ENCODE data around the gene C10orf95. TPM values are rescaled to one million over a fixed set of nuclear protein-coding genes. Genes with fewer than 3 reads are reported as not detected.

C10orf95 gene
- total and polyA plus RNA-seq, 2 of the 13 experiments (the other 11 are each of a cell fraction or from before 2014, with no cell fraction given), result 0.05 to 0.07 TPM

DNA sequence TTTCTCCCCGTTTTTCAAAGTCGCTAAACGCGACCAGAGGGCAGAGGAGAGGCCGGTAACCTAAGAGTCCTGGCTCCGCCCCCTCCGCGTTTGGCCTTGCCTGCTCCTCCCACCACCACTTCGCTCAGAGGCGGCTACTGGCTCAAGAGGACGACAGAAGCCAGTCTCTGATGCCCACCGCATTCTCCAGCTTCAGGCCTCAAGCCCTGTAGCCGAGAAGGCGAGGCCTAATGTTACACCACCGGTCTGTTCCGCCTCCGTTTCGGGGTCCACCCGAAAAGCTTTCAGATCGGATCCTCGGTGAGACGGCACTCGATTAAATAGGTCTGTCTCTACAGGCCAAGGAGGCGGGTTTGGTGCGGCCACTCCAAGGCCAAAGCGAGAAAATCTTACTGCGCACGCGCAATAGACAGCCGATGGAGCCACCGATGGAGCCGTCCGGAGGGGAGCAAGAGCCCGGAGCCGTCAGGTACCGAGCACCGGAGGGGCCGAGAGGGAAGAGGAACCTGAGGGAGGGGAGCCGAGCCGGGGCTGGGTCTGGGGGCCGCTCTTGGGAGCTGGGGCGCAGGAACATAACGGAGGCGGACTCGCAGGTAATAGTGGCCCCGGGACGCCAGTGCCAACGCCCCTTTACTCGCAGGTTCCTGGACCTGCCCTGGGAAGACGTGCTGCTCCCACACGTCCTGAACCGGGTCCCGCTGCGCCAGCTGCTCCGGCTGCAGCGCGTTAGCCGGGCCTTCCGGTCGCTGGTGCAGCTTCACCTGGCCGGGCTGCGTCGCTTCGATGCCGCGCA is 30.4 kb downstream of the C10orf95 start, which contains the start of gene FBXL15 (continued):
- TF ChIP-seq, protein P1, sequence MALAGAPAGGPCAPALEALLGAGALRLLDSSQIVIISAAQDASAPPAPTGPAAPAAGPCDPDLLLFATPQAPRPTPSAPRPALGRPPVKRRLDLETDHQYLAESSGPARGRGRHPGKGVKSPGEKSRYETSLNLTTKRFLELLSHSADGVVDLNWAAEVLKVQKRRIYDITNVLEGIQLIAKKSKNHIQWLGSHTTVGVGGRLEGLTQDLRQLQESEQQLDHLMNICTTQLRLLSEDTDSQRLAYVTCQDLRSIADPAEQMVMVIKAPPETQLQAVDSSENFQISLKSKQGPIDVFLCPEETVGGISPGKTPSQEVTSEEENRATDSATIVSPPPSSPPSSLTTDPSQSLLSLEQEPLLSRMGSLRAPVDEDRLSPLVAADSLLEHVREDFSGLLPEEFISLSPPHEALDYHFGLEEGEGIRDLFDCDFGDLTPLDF (CRISPR knock-in tag; IDR thresholded peaks at IDR 0.05), result no peak
- TF ChIP-seq ATF7 (IDR thresholded peaks at IDR 0.05) (no peak), ATF7 (CRISPR knock-in tag; IDR thresholded peaks at IDR 0.05) (no peak), ZNF720 (CRISPR knock-in tag; IDR thresholded peaks at IDR 0.05) (no peak), ZNF251 (CRISPR knock-in tag; IDR thresholded peaks at IDR 0.05) (no peak), SMARCC2 (IDR thresholded peaks at IDR 0.05) (no peak), ZFX (CRISPR knock-in tag; IDR thresholded peaks at IDR 0.05; ENCODE audit: low read depth) (peak; percentile 98), CBFB (CRISPR knock-in tag; IDR thresholded peaks at IDR 0.05) (no peak), AGO2 (optimal IDR thresholded peaks at IDR 0.05; ENCODE audit: low read depth, low read length) (peak; percentile 37), NFATC3 (CRISPR knock-in tag; IDR thresholded peaks at IDR 0.05) (no peak), CENPT (CRISPR knock-in tag; IDR thresholded peaks at IDR 0.05; ENCODE audit: low read depth) (peak; percentile 70; the same call in 1 of the 2 replicates), NFE2L2 (IDR thresholded peaks at IDR 0.05; ENCODE audit: low read length) (no peak), YEATS4 (CRISPR knock-in tag; IDR thresholded peaks at IDR 0.05; ENCODE audit: borderline replicate concordance) (peak; percentile 94), ZNF572 (CRISPR knock-in tag; IDR thresholded peaks at IDR 0.05) (no peak), FOXM1 (CRISPR knock-in tag; IDR thresholded peaks at IDR 0.05) (no peak), KMT2B (CRISPR knock-in tag; IDR thresholded peaks at IDR 0.05) (peak; percentile 79), ZC3H4 (CRISPR knock-in tag; IDR thresholded peaks at IDR 0.05; ENCODE audit: borderline replicate concordance) (peak; percentile 16; the same call in 1 of the 2 replicates)
- TF ChIP-seq, protein P2, sequence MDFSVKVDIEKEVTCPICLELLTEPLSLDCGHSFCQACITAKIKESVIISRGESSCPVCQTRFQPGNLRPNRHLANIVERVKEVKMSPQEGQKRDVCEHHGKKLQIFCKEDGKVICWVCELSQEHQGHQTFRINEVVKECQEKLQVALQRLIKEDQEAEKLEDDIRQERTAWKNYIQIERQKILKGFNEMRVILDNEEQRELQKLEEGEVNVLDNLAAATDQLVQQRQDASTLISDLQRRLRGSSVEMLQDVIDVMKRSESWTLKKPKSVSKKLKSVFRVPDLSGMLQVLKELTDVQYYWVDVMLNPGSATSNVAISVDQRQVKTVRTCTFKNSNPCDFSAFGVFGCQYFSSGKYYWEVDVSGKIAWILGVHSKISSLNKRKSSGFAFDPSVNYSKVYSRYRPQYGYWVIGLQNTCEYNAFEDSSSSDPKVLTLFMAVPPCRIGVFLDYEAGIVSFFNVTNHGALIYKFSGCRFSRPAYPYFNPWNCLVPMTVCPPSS (IDR thresholded peaks at IDR 0.05), result no peak
- TF ChIP-seq, protein P3, sequence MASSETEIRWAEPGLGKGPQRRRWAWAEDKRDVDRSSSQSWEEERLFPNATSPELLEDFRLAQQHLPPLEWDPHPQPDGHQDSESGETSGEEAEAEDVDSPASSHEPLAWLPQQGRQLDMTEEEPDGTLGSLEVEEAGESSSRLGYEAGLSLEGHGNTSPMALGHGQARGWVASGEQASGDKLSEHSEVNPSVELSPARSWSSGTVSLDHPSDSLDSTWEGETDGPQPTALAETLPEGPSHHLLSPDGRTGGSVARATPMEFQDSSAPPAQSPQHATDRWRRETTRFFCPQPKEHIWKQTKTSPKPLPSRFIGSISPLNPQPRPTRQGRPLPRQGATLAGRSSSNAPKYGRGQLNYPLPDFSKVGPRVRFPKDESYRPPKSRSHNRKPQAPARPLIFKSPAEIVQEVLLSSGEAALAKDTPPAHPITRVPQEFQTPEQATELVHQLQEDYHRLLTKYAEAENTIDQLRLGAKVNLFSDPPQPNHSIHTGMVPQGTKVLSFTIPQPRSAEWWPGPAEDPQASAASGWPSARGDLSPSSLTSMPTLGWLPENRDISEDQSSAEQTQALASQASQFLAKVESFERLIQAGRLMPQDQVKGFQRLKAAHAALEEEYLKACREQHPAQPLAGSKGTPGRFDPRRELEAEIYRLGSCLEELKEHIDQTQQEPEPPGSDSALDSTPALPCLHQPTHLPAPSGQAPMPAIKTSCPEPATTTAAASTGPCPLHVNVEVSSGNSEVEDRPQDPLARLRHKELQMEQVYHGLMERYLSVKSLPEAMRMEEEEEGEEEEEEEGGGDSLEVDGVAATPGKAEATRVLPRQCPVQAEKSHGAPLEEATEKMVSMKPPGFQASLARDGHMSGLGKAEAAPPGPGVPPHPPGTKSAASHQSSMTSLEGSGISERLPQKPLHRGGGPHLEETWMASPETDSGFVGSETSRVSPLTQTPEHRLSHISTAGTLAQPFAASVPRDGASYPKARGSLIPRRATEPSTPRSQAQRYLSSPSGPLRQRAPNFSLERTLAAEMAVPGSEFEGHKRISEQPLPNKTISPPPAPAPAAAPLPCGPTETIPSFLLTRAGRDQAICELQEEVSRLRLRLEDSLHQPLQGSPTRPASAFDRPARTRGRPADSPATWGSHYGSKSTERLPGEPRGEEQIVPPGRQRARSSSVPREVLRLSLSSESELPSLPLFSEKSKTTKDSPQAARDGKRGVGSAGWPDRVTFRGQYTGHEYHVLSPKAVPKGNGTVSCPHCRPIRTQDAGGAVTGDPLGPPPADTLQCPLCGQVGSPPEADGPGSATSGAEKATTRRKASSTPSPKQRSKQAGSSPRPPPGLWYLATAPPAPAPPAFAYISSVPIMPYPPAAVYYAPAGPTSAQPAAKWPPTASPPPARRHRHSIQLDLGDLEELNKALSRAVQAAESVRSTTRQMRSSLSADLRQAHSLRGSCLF (CRISPR knock-in tag; IDR thresholded peaks at IDR 0.05; ENCODE audit: borderline replicate concordance), result 0 out of 2 replicates have a peak, but pooled peaks have one; percentile 26
